GM10847 (cell line): ENCODE data around the gene RHBDL1.
A peak's percentile ranks its signal among the peaks of the same experiment; 100 is the strongest.

ENCODE experiments used
- POLR2A ChIP-seq: IDR thresholded peaks from 2 replicates; pipeline ENCODE4 v1.6.1; 2011; ENCODE audit not compliant: insufficient read length; ENCODE audit errors: extremely low read depth

The RHBDL1 gene

GRCh38 chr16:674214-674881 is 1.1 kb upstream of the RHBDL1 start:
- no peak for TF ChIP-seq POLR2A

GRCh38 chr16:675884-676564 is 553 bp downstream of the RHBDL1 start:
- TF ChIP-seq POLR2A: no peak

- TF ChIP-seq POLR2A: no peak
Measured at GRCh38 chr16:676565-676902, 1.1 kb downstream of the RHBDL1 start.

- TF ChIP-seq POLR2A: no peak
Measured at GRCh38 chr16:676913-677312, 1.4 kb downstream of the RHBDL1 start.

DNA sequence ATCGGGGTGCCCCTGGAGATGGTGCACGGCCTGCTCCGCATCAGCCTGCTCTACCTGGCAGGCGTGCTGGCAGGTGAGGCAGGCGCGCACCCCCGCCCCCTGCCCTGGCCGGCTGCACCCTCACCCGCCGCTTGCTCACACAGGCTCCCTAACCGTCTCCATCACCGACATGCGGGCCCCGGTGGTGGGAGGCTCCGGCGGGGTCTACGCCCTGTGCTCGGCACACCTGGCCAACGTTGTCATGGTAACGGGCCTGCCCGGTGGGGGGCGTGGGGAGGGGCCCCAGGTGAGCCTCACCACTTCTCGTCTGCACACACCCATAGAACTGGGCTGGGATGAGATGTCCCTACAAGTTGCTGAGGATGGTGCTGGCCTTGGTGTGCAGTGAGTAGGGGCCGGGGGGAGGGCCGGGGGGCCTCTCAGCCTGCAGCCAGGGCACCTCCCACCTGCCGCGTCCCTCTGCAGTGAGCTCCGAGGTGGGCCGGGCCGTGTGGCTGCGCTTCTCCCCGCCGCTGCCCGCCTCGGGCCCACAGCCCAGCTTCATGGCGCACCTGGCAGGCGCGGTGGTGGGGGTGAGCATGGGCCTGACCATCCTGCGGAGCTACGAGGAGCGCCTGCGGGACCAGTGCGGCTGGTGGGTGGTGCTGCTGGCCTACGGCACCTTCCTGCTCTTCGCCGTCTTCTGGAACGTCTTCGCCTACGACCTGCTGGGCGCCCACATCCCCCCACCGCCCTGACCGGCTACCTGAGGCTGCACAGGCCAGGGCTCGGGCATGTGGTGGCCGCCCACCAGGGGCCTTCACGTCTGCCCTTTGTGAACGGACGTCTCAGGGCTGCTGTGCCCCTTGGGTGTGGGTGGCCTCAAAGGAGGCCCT is 2.1 kb downstream of the RHBDL1 start:
- TF ChIP-seq POLR2A: no peak

GRCh38 chr16:678209-678857 is 2.9 kb downstream of the RHBDL1 start:
- no peak for TF ChIP-seq POLR2A

DNA sequence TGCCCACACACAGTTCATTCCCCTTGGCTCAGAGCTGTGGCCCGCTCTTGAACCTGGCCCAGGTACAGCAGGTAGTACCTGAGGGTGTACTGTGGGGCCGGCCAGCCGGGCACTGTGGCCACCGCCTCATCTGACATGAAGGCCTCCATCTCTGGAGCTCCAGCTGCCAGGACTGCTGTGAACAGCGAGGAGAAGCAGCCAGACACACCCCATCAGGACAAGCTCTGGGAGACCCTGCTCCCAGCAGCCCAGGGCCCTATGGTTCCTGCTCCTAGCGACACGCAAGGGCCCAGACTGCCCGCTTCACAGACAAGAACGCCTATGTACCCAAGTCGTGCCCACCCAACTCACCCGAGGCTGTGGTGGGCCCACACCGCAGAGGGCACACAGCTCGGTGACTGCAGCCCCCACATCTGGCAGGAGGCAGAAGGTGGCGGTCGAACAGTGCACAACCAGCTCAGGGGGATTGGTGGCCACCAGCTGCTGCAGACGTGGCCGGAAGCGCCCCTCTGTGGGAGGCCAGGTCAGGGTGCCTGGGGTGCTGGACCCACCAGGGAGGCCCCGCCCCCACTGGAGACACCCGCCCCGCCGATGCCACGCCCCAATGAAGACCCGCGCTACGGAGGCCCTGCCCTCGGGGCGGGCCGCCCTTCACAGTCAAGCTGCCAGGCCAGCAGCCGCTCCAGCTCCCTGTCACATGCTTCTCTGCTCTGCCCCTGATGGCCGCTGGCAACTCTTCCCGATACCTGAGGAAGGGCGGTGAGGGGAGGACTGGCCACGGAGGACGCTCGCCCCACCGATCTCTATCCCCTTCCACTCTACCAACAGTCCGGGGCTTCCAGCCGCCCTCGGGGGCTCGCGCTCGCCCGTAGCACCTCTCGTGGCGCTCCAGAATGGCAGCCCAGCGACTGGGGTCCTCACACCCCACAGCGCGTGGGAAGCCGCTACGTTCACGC is 3.7 kb downstream of the RHBDL1 start:
- no peak for TF ChIP-seq POLR2A

DNA sequence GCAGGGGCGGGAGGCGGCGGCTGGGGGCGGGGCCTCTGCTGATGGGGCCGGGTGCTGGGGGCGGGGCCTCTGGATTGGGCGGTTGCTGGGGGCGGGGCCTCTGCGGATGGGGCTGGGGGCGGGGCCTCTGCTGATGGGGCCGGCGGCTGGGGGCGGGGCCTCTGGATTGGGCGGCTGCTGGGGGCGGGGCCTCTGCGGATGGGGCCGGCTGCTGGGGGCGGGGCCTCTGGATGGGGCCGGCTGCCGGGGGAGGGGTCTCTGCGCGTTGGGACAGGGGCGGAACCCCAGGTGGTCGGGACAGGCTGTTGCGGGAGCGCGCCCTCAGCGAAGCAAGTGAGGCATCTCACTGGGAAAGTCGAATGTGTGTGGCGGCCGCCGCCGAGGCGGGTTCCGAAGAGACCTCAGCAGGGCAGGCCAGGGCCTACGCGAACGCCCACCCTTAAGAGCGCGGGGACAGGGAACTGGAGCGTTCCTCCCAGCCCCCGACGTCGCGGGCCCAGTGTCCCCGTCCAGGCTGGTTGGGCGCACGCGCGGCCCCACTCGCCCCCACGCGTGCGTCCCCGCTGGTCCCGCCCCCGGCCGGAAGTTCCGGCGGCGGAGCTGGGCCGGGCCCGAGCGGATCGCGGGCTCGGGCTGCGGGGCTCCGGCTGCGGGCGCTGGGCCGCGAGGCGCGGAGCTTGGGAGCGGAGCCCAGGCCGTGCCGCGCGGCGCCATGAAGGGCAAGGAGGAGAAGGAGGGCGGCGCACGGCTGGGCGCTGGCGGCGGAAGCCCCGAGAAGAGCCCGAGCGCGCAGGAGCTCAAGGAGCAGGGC is 4.5 kb downstream of the RHBDL1 start, which contains the start of gene STUB1:
STUB1 (plus strand) TSS at position 597 of the 811 bp plus-strand sequence; CDS start at position 713, 116 bp downstream.
- peak; percentile 87 for TF ChIP-seq POLR2A

GRCh38 chr16:680625-680945 is 5.1 kb downstream of the RHBDL1 start:
- no peak for TF ChIP-seq POLR2A

- no peak for TF ChIP-seq POLR2A
Measured at GRCh38 chr16:680967-681745, 5.7 kb downstream of the RHBDL1 start.

DNA sequence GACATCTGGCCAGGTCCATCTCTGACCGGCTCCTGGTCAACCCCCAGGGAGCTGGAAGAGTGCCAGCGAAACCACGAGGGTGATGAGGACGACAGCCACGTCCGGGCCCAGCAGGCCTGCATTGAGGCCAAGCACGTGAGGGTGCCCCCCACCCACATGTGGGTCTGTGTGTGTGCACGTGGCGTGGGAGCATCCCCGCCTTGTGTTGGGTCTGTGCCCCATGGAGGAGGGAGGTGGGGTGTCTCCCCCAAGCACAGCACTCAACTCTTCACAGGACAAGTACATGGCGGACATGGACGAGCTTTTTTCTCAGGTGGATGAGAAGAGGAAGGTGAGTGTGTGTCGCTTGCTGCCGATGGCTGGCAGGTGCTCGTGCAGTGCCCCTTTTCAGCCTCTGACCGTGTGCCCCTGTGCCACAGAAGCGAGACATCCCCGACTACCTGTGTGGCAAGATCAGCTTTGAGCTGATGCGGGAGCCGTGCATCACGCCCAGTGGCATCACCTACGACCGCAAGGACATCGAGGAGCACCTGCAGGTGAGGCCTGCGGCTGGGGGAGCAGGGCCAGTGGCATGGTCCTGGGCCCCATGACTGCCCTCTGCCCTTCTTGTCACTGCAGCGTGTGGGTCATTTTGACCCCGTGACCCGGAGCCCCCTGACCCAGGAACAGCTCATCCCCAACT is 6.4 kb downstream of the RHBDL1 start:
- TF ChIP-seq POLR2A: no peak

GRCh38 chr16:682493-683395 is 7.3 kb downstream of the RHBDL1 start:
- TF ChIP-seq POLR2A: no peak
